Coronary artery (tissue), 2 donors: ENCODE data around the gene LENG9.

ENCODE experiments used
- DNase-seq: peaks from one replicate; pipeline ENCODE4 v3.0.0-alpha.2; 2017; ENCODE audit warnings: low spot score
- H3K27ac ChIP-seq, 2 donors: fragments of 200-600 bp; sonication (generic); one replicate each; pipeline ENCODE4 v1.5.1; 2016 to 2019
- H3K4me3 ChIP-seq: fragments of 200-600 bp; sonication (generic); 2 replicates; pipeline ENCODE4 v1.5.1; 2016; ENCODE audit warnings: mild to moderate bottlenecking, moderate library complexity
- TF ChIP-seq, protein P1 (sequence below): fragments of 200-600 bp; sonication (generic); IDR thresholded peaks from one replicate; pipeline ENCODE4 v1.5.1; 2019; ENCODE audit warnings: antibody characterized with exemption

LENG9 gene

GRCh38 chr19:54455786-54456422 lies 7.7 kb downstream of the LENG9 start:
- no peak overlapping the region for H3K4me3 ChIP-seq
- no peak overlapping the region for H3K27ac ChIP-seq
- TF ChIP-seq, protein P1, sequence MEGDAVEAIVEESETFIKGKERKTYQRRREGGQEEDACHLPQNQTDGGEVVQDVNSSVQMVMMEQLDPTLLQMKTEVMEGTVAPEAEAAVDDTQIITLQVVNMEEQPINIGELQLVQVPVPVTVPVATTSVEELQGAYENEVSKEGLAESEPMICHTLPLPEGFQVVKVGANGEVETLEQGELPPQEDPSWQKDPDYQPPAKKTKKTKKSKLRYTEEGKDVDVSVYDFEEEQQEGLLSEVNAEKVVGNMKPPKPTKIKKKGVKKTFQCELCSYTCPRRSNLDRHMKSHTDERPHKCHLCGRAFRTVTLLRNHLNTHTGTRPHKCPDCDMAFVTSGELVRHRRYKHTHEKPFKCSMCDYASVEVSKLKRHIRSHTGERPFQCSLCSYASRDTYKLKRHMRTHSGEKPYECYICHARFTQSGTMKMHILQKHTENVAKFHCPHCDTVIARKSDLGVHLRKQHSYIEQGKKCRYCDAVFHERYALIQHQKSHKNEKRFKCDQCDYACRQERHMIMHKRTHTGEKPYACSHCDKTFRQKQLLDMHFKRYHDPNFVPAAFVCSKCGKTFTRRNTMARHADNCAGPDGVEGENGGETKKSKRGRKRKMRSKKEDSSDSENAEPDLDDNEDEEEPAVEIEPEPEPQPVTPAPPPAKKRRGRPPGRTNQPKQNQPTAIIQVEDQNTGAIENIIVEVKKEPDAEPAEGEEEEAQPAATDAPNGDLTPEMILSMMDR: no peak
- no peak for DNase-seq

DNA sequence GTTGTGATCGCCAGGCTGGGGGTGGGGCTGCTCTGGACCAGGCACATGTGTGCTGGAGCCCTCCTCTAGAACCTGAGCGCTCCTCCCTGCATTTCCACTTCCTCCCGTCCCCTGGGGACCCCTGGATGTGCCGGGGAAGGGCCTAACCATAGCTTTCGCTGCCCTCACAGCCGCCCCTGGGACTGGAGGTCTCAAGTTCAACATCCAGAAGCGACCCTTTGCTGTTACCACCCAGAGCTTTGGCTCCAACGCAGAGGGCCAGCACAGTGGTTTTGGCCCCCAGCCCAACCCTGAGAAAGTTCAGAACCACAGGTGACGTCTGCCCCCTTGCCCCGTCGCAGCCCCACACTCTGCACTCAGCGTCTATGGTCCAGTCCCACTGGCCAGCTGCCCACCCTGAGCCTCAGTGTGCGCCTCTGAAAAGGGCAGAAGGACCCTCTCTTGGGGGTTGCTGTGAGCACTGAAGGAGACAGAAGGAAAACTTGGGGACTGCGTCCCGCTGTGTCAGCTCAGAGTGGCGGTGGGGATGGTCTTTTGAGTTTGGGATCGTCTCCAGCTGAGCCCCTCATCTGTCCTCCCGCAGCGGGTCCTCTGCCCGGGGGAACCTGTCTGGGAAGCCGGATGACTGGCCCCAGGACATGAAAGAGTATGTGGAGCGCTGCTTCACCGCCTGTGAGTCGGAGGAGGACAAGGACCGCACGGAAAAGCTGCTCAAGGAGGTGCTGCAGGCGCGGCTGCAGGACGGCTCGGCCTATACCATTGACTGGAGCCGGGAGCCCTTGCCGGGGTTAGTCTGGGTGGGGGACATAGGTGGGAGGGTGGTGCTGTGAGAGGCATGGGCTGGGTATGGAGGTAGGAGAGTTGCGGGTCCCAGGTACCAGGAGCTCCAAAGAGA lies 8.6 kb downstream of the LENG9 start:
- H3K27ac ChIP-seq: no peak overlapping the region
- TF ChIP-seq, protein P1: no peak
- DNase-seq: no peak
- H3K4me3 ChIP-seq: no peak overlapping the region

GRCh38 chr19:54453921-54454780 lies 9.4 kb downstream of the LENG9 start:
- no peak for DNase-seq
- TF ChIP-seq, protein P1: no peak
- no peak overlapping the region for H3K27ac ChIP-seq

DNA sequence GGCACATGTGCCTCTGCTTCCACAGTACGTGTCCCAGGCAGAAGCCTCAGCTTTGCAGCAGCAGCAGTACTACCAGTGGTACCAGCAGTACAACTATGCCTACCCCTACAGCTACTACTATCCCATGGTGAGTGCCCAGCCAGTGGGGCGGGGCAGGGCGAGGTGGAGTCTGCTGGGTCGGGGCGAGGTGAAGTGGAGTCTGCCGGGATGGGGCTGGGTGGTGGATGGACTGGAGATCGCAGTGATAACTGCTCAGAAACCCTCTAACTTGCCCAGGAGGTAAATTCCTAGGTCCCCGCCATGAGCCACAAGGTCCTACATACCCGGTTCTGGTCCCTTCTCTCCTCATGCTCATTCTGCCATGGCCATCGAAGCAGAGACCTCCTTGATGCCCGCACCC lies 11.0 kb downstream of the LENG9 start:
- no peak overlapping the region for H3K27ac ChIP-seq

More at GRCh38 chr19:54453921-54454780, 9.4 kb downstream of the LENG9 start:
- H3K4me3 ChIP-seq: no peak overlapping the region

GRCh38 chr19:54451997-54452396 lies 11.6 kb downstream of the LENG9 start:
- no peak for DNase-seq
- Histone ChIP-seq H3K4me3 (no peak overlapping the region), H3K27ac (no peak overlapping the region)
- TF ChIP-seq, protein P1: no peak

More for the DNA sequence above, 11.0 kb downstream of the LENG9 start:
- TF ChIP-seq, protein P1: no peak
- no peak overlapping the region for H3K4me3 ChIP-seq
- no peak for DNase-seq

- Histone ChIP-seq H3K27ac (no peak overlapping the region), H3K4me3 (peak overlapping the region; percentile 43)
- TF ChIP-seq, protein P1: no peak
- DNase-seq: peak; percentile 68
These were observed 12.2 kb downstream of the LENG9 start for GRCh38 chr19:54451331-54451871.
